K562 (cell line): Measurements from ENCODE around the gene TMEM243. TPM values are rescaled to one million over a fixed set of nuclear protein-coding genes. Genes with fewer than 3 reads are reported as not detected.

Experiments used
- CBX1 ChIP-seq: sonication (generic); IDR thresholded peaks from 2 replicates; pipeline ENCODE4 v1.6.1; 2016; ENCODE audit warnings: antibody characterized with exemption, low read depth, mild to moderate bottlenecking
- CTCFL ChIP-seq: IDR thresholded peaks from 2 replicates; pipeline ENCODE4 v1.6.1; 2011; ENCODE audit warnings: borderline replicate concordance, low read depth, mild to moderate bottlenecking, moderate library complexity, low read length; ENCODE audit not compliant: insufficient read depth, poor library complexity, severe bottlenecking
- ETV5 ChIP-seq: sonication (generic); formaldehyde crosslinking; IDR thresholded peaks from 2 replicates; pipeline ENCODE4 v1.4.0; 2020; ENCODE audit warnings: low read depth, mild to moderate bottlenecking, missing genetic modification reagents
- HDAC2 ChIP-seq: fragments of 450-650 bp; IDR thresholded peaks from 2 replicates; pipeline ENCODE4 v1.6.1; 2016; ENCODE audit warnings: mild to moderate bottlenecking
- ID3 ChIP-seq, 2 experiments: fragments of 250-450 bp in 1 of 2; fragments of 450-650 bp in 1 of 2; sonication (Bioruptor Pico) in 1 of 2; IDR thresholded peaks; 2 replicates each; pipeline versions ENCODE4 v1.6.1 to v1.8.0; 2016 to 2021; ENCODE audit warnings: mild to moderate bottlenecking in 2 of 2, moderate library complexity in 2 of 2, missing compliant biosample characterization in 1 of 2, missing genetic modification characterization in 1 of 2
- NRF1 ChIP-seq, 2 experiments: fragments of 450-650 bp; IDR thresholded peaks in 1 of 2; conservative IDR thresholded peaks in 1 of 2; 2 replicates each; pipeline ENCODE4 v1.6.1; 2014; ENCODE audit warnings: mild to moderate bottlenecking in 2 of 2
- RNF2 ChIP-seq: sonication (generic); IDR thresholded peaks from 2 replicates; pipeline ENCODE4 v1.6.1; 2016
- SPI1 ChIP-seq: IDR thresholded peaks from 2 replicates; pipeline ENCODE4 v1.6.1; 2011; ENCODE audit warnings: low read depth, low read length, control low read depth, borderline replicate concordance
- TARDBP ChIP-seq: fragments of 450-650 bp; IDR thresholded peaks from 2 replicates; pipeline ENCODE4 v1.6.1; 2016
- WHSC1 ChIP-seq: IDR thresholded peaks from one replicate; pipeline ENCODE4 v1.6.1; 2012; ENCODE audit warnings: low read length, control low read depth, inconsistent platforms
- ZBTB17 ChIP-seq: fragments of 450-650 bp; formaldehyde crosslinking; IDR thresholded peaks from 2 replicates; pipeline ENCODE4 v1.4.0; 2020; ENCODE audit warnings: mild to moderate bottlenecking
- ZBTB2 ChIP-seq: fragments of 450-650 bp; IDR thresholded peaks from 2 replicates; pipeline ENCODE4 v1.6.1; 2016; ENCODE audit warnings: antibody characterized with exemption
- polyA plus RNA-seq, 8 experiments: library from polyadenylated mRNA; depleted of rRNA in 4 of 8; stranded (reverse) in 5 of 8; unstranded in 3 of 8; fragments of >200 nt; fragmentation: Nextera tagmentation in 2 of 8; fragmentation: Illumina TruSeq in 1 of 8; extraction: Ambion mirVana in 2 of 8; extraction: Trizol in 1 of 8; gene quantifications; 2 replicates each; pipeline versions ENCODE4 v1.2.1 to v1.2.3, GENCODE V29; 2011 to 2014; ENCODE audit warnings: inconsistent platforms in 1 of 8, missing spikeins in 1 of 8
- total RNA-seq, 7 experiments: library from RNA; depleted of rRNA in 6 of 7; stranded (reverse); fragments of >200 nt in 6 of 7; fragmentation: Illumina TruSeq in 2 of 7; extraction: Trizol in 2 of 7; gene quantifications; 2 replicates each; pipeline versions ENCODE4 v1.2.1 to v1.2.3, GENCODE V29; 2011 to 2021; ENCODE audit warnings: low replicate concordance in 1 of 7
- TF ChIP-seq, protein P1 (sequence below): fragments of 450-650 bp; IDR thresholded peaks from 2 replicates; pipeline ENCODE4 v1.6.1; 2016; ENCODE audit warnings: mild to moderate bottlenecking, moderate library complexity

TMEM243 gene
- total and polyA plus RNA-seq, 9 of the 15 experiments (the other 6 are each of a cell fraction or from before 2014, with no cell fraction given): 3.9 to 8.6 (median 6.1) TPM

GRCh38 chr7:87219545-87220025 lies at the start of gene TMEM243 (continued):
- TF ChIP-seq, protein P1, sequence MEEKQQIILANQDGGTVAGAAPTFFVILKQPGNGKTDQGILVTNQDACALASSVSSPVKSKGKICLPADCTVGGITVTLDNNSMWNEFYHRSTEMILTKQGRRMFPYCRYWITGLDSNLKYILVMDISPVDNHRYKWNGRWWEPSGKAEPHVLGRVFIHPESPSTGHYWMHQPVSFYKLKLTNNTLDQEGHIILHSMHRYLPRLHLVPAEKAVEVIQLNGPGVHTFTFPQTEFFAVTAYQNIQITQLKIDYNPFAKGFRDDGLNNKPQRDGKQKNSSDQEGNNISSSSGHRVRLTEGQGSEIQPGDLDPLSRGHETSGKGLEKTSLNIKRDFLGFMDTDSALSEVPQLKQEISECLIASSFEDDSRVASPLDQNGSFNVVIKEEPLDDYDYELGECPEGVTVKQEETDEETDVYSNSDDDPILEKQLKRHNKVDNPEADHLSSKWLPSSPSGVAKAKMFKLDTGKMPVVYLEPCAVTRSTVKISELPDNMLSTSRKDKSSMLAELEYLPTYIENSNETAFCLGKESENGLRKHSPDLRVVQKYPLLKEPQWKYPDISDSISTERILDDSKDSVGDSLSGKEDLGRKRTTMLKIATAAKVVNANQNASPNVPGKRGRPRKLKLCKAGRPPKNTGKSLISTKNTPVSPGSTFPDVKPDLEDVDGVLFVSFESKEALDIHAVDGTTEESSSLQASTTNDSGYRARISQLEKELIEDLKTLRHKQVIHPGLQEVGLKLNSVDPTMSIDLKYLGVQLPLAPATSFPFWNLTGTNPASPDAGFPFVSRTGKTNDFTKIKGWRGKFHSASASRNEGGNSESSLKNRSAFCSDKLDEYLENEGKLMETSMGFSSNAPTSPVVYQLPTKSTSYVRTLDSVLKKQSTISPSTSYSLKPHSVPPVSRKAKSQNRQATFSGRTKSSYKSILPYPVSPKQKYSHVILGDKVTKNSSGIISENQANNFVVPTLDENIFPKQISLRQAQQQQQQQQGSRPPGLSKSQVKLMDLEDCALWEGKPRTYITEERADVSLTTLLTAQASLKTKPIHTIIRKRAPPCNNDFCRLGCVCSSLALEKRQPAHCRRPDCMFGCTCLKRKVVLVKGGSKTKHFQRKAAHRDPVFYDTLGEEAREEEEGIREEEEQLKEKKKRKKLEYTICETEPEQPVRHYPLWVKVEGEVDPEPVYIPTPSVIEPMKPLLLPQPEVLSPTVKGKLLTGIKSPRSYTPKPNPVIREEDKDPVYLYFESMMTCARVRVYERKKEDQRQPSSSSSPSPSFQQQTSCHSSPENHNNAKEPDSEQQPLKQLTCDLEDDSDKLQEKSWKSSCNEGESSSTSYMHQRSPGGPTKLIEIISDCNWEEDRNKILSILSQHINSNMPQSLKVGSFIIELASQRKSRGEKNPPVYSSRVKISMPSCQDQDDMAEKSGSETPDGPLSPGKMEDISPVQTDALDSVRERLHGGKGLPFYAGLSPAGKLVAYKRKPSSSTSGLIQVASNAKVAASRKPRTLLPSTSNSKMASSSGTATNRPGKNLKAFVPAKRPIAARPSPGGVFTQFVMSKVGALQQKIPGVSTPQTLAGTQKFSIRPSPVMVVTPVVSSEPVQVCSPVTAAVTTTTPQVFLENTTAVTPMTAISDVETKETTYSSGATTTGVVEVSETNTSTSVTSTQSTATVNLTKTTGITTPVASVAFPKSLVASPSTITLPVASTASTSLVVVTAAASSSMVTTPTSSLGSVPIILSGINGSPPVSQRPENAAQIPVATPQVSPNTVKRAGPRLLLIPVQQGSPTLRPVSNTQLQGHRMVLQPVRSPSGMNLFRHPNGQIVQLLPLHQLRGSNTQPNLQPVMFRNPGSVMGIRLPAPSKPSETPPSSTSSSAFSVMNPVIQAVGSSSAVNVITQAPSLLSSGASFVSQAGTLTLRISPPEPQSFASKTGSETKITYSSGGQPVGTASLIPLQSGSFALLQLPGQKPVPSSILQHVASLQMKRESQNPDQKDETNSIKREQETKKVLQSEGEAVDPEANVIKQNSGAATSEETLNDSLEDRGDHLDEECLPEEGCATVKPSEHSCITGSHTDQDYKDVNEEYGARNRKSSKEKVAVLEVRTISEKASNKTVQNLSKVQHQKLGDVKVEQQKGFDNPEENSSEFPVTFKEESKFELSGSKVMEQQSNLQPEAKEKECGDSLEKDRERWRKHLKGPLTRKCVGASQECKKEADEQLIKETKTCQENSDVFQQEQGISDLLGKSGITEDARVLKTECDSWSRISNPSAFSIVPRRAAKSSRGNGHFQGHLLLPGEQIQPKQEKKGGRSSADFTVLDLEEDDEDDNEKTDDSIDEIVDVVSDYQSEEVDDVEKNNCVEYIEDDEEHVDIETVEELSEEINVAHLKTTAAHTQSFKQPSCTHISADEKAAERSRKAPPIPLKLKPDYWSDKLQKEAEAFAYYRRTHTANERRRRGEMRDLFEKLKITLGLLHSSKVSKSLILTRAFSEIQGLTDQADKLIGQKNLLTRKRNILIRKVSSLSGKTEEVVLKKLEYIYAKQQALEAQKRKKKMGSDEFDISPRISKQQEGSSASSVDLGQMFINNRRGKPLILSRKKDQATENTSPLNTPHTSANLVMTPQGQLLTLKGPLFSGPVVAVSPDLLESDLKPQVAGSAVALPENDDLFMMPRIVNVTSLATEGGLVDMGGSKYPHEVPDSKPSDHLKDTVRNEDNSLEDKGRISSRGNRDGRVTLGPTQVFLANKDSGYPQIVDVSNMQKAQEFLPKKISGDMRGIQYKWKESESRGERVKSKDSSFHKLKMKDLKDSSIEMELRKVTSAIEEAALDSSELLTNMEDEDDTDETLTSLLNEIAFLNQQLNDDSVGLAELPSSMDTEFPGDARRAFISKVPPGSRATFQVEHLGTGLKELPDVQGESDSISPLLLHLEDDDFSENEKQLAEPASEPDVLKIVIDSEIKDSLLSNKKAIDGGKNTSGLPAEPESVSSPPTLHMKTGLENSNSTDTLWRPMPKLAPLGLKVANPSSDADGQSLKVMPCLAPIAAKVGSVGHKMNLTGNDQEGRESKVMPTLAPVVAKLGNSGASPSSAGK: peak; percentile 87
- peak; percentile 79 to 81 for TF ChIP-seq NRF1 (conservative IDR thresholded peaks at IDR 0.05 in 1 of 2, IDR thresholded peaks at IDR 0.05 in 1 of 2)
- 0 out of 2 replicates have a peak, but pooled peaks have one; percentile 26 for TF ChIP-seq ETV5 (CRISPR knock-in tag)
- TF ChIP-seq HDAC2: peak; percentile 71; the same call in 1 of the 2 replicates
- TF ChIP-seq SPI1: peak; percentile 99
- no peak for TF ChIP-seq ID3 (CRISPR knock-in tag; IDR thresholded peaks at IDR 0.05)
- no peak for TF ChIP-seq ID3 (tag; IDR thresholded peaks at IDR 0.05)
- no peak for TF ChIP-seq ZBTB2
- no peak for TF ChIP-seq WHSC1
- TF ChIP-seq TARDBP: peak; percentile 90; the same call in 1 of the 2 replicates
- TF ChIP-seq RNF2: peak; percentile 63
- TF ChIP-seq CBX1: peak; percentile 64; the same call in 1 of the 2 replicates
- TF ChIP-seq ZBTB17 (CRISPR knock-in tag): no peak
- TF ChIP-seq CTCFL: peak; percentile 26
